ENCODE data around the gene CELSR2. TPM values are rescaled to one million over a fixed set of nuclear protein-coding genes. Genes with fewer than 3 reads are reported as not detected.

Gene CELSR2
- polyA plus RNA-seq, 3 donors = 0.03 to 0.97 (median 0.04) TPM

DNA sequence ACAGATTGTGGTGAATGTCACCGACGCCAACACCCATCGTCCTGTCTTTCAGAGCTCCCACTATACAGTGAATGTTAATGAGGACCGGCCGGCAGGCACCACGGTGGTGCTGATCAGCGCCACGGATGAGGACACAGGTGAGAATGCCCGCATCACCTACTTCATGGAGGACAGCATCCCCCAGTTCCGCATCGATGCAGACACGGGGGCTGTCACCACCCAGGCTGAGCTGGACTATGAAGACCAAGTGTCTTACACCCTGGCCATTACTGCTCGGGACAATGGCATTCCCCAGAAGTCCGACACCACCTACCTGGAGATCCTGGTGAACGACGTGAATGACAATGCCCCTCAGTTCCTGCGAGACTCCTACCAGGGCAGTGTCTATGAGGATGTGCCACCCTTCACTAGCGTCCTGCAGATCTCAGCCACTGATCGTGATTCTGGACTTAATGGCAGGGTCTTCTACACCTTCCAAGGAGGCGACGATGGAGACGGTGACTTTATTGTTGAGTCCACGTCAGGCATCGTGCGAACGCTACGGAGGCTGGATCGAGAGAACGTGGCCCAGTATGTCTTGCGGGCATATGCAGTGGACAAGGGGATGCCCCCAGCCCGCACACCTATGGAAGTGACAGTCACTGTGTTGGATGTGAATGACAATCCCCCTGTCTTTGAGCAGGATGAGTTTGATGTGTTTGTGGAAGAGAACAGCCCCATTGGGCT lies 3.0 kb downstream of the CELSR2 start:
- H3K4me3 Mint-ChIP-seq = no peak overlapping the region
- H3K36me3 Mint-ChIP-seq = no peaks in the 10 kb centered on the region
- intact Hi-C loops (cut with micrococcal nuclease) = no loop called here

DNA sequence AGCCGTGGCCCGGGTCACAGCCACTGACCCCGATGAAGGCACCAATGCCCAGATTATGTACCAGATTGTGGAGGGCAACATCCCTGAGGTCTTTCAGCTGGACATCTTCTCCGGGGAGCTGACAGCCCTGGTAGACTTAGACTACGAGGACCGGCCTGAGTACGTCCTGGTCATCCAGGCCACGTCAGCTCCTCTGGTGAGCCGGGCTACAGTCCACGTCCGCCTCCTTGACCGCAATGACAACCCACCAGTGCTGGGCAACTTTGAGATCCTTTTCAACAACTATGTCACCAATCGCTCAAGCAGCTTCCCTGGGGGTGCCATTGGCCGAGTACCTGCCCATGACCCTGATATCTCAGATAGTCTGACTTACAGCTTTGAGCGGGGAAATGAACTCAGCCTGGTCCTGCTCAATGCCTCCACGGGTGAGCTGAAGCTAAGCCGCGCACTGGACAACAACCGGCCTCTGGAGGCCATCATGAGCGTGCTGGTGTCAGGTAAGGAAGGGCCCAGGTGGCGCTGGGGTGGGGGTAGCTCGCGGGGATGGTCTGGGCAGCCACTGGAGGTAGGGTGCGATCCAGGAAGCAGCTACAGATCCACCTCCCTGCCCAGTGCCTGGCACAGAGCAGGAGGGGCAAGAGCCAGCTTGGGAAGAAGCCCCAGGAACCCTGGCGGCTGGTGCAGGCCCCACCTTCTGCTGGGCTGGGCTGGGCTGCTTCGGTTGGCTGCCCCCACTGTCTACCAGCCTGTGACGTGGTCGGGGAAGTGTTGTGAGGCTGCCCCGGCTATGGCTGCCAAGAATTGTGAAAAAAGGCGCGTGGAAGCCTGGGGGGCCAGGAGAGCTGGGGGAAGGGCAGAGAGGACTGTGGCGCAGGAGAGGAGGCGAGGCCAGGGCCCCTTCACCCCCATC lies 3.8 kb downstream of the CELSR2 start:
- H3K27ac Mint-ChIP-seq = no peak overlapping the region
- peaks cover 4 to 32% of the 10 kb centered on the region in 2 donors for H3K27me3 ChIP-seq (ENCODE audit: control insufficient read depth in 2 of 2, insufficient read depth in 2 of 2, low read length in 2 of 2)
- H3K4me2 ChIP-seq (replicated peaks; ENCODE audit: extremely low read depth, low read length, poor library complexity, severe bottlenecking) = no peak overlapping the region
- no peak overlapping the region for H2AFZ ChIP-seq (ENCODE audit: insufficient read depth, low read depth, low read length, poor library complexity, severe bottlenecking)
- no peak overlapping the region for H3K4me3 Mint-ChIP-seq
- no peaks in the 10 kb centered on the region for H3K36me3 ChIP-seq (replicated peaks in 1 of 2; ENCODE audit: control insufficient read depth in 1 of 2, insufficient read depth in 2 of 2, low read length in 2 of 2)
- no peak overlapping the region for H3K4me3 ChIP-seq (replicated peaks in 1 of 3; ENCODE audit: low read depth in 2 of 3, low read length in 3 of 3)
- peaks cover 9% of the 10 kb centered on the region for H3K4me1 Mint-ChIP-seq
- peaks cover 19 to 52% (median 26%) of the 10 kb centered on the region in 3 donors for H3K27me3 Mint-ChIP-seq (ENCODE audit: low read depth in 3 of 3)
- intact Hi-C loops (cut with micrococcal nuclease) = no loop called here
- no peaks in the 10 kb centered on the region for H4K20me1 ChIP-seq (ENCODE audit: insufficient read depth, low read length)
- no peak overlapping the region for H3K9ac ChIP-seq (ENCODE audit: insufficient read depth, low read length, poor library complexity, severe bottlenecking)
- H3K9me3 Mint-ChIP-seq = peaks cover 0 to 11% (median 0%) of the 10 kb centered on the region in 7 donors
- TF ChIP-seq, protein P1, sequence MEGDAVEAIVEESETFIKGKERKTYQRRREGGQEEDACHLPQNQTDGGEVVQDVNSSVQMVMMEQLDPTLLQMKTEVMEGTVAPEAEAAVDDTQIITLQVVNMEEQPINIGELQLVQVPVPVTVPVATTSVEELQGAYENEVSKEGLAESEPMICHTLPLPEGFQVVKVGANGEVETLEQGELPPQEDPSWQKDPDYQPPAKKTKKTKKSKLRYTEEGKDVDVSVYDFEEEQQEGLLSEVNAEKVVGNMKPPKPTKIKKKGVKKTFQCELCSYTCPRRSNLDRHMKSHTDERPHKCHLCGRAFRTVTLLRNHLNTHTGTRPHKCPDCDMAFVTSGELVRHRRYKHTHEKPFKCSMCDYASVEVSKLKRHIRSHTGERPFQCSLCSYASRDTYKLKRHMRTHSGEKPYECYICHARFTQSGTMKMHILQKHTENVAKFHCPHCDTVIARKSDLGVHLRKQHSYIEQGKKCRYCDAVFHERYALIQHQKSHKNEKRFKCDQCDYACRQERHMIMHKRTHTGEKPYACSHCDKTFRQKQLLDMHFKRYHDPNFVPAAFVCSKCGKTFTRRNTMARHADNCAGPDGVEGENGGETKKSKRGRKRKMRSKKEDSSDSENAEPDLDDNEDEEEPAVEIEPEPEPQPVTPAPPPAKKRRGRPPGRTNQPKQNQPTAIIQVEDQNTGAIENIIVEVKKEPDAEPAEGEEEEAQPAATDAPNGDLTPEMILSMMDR (IDR thresholded peaks at IDR 0.05) = no peak
- no peaks in the 10 kb centered on the region for H3K36me3 Mint-ChIP-seq
- peaks cover 8 to 13% of the 10 kb centered on the region in 2 donors for H3K4me1 ChIP-seq (ENCODE audit: control insufficient read depth in 1 of 2, insufficient read depth in 2 of 2, low read length in 2 of 2)
- DNase-seq = no peak
- WGBS (ENCODE audit: insufficient coverage) = 88% methylated on average over 26 of the region's 33 CpGs
- H3K9me3 ChIP-seq (replicated peaks in 1 of 2; ENCODE audit: control insufficient read depth in 1 of 2, insufficient read depth in 1 of 2, low read length in 2 of 2) = no peaks in the 10 kb centered on the region
- no peak overlapping the region for H3K27ac ChIP-seq (ENCODE audit: low read depth in 1 of 2, low read length in 2 of 2)
- no peaks in the 10 kb centered on the region for H3K79me2 ChIP-seq (ENCODE audit: insufficient read depth, low read length)

More for the DNA sequence above, 3.0 kb downstream of the CELSR2 start:
- peaks cover 19 to 55% (median 30%) of the 10 kb centered on the region in 3 donors for H3K27me3 Mint-ChIP-seq (ENCODE audit: low read depth in 3 of 3)
- no peaks in the 10 kb centered on the region for H3K9me3 ChIP-seq (replicated peaks in 1 of 2; ENCODE audit: control insufficient read depth in 1 of 2, insufficient read depth in 1 of 2, low read length in 2 of 2)
- no peaks in the 10 kb centered on the region for H3K79me2 ChIP-seq (ENCODE audit: insufficient read depth, low read length)
- no peak for DNase-seq
- H3K27ac ChIP-seq (ENCODE audit: low read depth in 1 of 2, low read length in 2 of 2) = no peak overlapping the region
- peaks cover 0 to 11% (median 0%) of the 10 kb centered on the region in 7 donors for H3K9me3 Mint-ChIP-seq
- H3K36me3 ChIP-seq (replicated peaks in 1 of 2; ENCODE audit: control insufficient read depth in 1 of 2, insufficient read depth in 2 of 2, low read length in 2 of 2) = no peaks in the 10 kb centered on the region
- no peak overlapping the region for H3K4me2 ChIP-seq (replicated peaks; ENCODE audit: extremely low read depth, low read length, poor library complexity, severe bottlenecking)
- H2AFZ ChIP-seq (ENCODE audit: insufficient read depth, low read depth, low read length, poor library complexity, severe bottlenecking) = no peak overlapping the region
- WGBS (ENCODE audit: insufficient coverage) = 98% methylated on average over 31 of the region's 31 CpGs
- no peak overlapping the region for H3K9ac ChIP-seq (ENCODE audit: insufficient read depth, low read length, poor library complexity, severe bottlenecking)
- TF ChIP-seq, protein P1 (IDR thresholded peaks at IDR 0.05) = no peak
- no peak overlapping the region for H3K4me3 ChIP-seq (replicated peaks in 1 of 3; ENCODE audit: low read depth in 2 of 3, low read length in 3 of 3)
- H4K20me1 ChIP-seq (ENCODE audit: insufficient read depth, low read length) = no peaks in the 10 kb centered on the region
- no peak overlapping the region for H3K27ac Mint-ChIP-seq
- H3K27me3 ChIP-seq (ENCODE audit: control insufficient read depth in 2 of 2, insufficient read depth in 2 of 2, low read length in 2 of 2) = peaks cover 4 to 32% of the 10 kb centered on the region in 2 donors
- H3K4me1 Mint-ChIP-seq = peaks cover 9% of the 10 kb centered on the region
- peaks cover 8 to 13% of the 10 kb centered on the region in 2 donors for H3K4me1 ChIP-seq (ENCODE audit: control insufficient read depth in 1 of 2, insufficient read depth in 2 of 2, low read length in 2 of 2)

Measured in CD14-positive monocyte (primary cell).